Measurements from ENCODE around the gene CPB1.
"Not testable (repeated sequence)": the region's sequence is repeated elsewhere in the genome, so short reads cannot be mapped to it uniquely, and the experiment has no call there.

Gene CPB1

DNA sequence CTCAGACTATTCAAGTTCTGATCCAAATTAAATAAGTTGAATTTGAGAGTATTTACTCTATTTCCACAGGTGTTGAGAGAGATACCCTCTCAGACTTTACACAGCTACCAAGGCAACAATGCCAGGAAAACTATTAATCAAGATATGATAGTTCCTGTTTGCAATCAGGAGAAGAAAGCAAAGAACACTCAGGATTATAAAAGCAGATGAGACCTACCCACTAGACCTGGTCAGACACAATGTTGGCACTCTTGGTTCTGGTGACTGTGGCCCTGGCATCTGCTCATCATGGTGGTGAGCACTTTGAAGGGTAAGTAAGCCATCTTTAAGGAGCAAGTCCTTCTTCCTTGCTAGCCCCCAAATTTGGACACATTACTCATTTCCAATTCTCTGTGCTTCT, at the start of gene CPB1:
Gene CPB1, plus strand, starts transcription at position 227 of the 400 bp plus-strand sequence. Its CDS starts 13 bp downstream, at position 240.
- no peak for DNase-seq (ENCODE audit: low read depth in 2 of 2)

DNA sequence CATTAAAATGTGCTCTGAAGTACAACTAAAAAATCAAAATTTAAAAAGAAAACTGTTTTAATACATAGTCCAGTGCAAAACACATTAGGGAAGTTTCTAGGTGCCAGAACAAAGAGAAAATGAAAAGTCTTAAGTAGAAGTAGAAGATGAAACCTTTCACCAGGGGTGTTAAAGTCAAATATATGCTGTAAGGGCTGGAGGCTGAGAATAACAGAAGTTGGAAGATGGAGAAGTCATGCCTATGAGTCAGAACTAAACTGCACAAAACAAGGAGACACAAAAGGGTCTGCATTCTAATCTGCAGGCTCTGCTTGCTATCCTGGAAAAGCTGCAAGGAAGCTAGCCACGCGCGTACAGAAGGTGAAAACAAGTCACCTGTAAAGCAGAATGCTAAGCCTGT, 48.7 kb upstream of the CPB1 start:
- DNase-seq (ENCODE audit: low read depth in 2 of 2), result no peak

DNA sequence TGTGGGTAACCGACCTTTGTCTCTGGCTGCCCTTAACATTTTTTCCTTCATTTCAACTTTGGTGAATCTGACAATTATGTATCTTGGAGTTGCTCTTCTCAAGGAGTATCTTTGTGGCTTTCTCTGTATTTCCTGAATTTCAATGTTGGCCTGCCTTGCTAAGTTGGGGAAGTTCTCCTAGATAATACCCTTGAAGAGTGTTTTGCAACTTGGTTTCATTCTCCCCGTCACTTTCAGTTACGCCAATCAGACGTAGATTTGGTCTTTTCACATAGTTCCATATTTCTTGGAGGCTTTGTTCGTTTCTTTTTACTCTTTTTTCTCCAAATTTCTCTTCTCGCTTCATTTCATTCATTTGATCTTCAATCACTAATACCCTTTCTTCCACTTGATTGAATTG, 42.6 kb upstream of the CPB1 start:
- DNase-seq (ENCODE audit: low read depth in 2 of 2), result not testable (repeated sequence)

DNA sequence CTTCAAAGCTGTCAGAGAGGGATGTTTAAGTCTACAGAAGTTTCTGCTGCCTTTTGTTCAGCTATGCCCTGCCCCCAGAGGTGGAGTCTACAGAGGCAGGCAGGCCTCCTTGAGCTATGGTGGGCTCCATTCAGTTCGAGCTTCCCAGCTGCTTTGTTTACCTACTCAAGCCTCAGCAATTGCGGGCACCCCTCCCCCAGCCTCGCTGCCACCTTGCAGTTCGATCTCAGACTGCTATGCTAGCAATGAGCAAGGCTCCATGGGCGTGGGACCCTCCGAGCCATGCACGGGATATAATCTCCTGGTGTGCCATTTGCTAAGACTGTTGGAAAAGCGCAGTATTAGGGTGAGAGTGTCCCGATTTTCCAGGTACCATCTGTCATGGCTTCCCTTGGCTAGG, 41.5 kb upstream of the CPB1 start:
- DNase-seq (ENCODE audit: low read depth in 2 of 2), result not testable (repeated sequence)

DNA sequence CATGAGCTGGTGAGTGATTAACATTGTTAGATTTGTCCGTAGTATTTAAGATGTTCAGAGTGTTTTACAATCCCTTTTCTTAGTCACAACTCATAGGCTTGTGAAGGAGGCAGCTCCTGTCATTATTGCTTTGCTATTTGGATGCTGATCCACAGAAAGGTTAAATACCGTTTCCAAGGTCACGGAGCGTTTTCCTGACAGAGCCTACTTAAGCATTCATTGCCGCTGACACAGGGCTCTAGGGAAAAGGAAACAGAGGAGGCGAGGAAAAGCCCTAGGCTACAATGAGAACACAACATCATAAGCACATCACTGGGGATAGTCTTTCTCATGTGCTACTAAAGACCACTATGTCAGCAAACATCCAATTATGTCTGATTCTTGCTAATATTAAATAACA, 38.5 kb upstream of the CPB1 start:
- no peak for DNase-seq (ENCODE audit: low read depth in 2 of 2)

DNA sequence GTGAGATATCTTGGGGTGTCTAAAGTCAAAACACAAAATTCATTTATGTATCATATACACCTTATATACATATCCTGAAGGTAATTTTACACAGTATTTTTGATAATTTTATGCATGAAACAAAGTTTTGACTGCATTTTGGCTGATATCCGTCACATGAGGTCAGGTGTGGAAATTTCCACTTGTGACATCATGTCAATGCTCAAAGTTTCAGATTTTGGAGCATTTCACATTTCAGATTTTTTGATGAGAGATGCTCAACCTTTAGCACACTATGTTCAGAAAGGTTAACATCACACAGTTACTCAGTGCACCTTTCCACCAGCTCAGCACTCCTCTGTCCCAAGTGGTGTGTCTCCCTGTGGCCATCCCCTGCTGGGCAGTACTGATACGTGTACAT, 37.7 kb upstream of the CPB1 start:
- no peak for DNase-seq (ENCODE audit: low read depth in 2 of 2)

DNA sequence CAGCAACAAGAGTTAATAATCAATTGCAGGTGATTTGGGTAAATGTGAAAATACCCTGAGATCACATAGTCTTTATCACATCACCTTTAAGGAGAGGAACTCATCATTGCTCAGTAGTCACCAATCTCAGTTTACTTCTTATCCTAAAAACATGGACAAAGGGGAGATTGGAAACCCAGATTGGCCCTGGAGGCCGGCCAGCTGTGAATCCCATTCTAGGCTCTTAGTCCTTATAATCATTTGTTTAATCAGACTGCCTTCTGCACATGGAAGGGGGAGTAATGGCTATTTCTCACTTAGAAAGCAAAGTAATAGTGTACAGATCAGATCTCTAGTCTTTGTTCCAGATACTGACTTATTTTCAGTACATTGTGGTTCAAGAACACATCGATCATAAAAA, 37.2 kb upstream of the CPB1 start:
- no peak for DNase-seq (ENCODE audit: low read depth in 2 of 2)

DNA sequence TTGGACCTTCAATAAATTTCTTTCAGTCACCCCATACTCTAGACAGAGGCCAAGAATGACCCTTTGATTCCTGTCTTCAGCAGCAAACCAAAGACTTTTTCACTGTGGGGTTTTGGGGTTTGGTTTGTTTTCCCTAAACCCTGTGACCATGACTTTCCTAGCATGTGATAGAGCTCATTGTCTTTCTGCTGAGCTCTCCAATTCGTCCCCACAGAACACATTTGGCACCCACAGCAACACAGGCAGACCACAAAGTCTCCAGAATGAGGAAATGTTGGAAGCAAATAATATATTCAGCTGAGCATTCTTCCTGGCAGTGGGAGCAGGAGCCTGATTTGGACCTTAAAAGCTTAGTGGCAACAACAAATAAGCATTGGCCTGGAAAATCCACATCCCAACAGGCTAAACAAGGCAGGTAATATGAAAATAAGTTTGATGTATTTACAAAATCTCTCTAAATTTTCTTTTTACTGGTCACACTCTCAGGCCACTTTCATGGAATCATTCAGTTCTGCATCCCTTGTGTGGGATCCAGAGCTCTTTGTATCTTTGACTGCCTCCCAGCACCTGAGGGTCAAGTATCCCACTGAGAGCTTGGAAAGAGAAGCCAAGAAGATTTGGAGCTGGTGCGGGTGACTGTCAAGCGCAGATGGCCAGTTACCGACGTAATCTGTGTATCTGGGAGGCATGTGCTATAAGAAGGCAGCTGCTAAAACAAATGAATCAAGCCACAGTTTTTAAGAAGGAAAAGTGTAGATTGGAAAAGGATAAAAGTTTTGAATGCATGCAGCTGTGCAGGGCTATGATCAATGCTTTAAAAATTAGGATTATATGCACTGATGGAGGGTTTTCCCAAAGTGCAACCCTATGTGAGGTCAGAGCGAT, 36.5 kb upstream of the CPB1 start:
- no peak for DNase-seq (ENCODE audit: low read depth in 2 of 2)

DNA sequence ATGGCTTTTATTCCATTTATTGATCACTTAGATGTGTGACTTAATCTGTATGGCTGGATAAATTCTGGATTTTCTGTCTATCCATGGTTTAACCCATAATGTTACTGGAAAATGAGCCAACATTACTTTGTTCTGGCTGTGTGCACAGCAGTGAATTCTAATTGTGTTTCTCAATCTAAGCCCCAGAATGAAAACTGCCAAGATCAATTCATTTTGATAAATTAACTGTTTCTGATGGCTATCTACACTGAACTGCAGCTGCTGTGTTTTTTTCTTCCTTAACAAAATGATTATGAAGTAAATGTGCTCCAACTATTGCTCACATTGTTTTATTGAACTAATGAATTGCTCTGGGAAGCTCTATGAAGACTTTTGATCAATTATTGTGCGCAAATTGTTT, 35.7 kb upstream of the CPB1 start:
- no peak for DNase-seq (ENCODE audit: low read depth in 2 of 2)

DNA sequence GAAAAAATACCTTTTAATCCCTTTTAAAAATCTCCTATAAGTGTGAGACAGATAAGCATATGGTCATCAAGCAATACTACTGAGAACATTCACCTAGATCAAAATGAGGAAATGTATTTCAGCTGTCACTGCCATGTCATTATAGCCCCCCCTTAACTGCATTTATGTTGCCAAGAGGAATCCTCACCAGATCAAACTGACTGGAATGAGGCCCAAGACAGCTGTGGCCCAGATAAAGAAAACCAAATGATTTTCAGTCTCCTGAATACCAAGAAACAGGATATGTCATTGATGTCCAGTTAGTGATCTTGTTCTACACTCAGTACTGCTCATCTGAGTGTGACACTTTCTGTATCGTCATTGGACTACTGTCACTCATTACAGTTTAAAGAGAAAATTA, 35.1 kb upstream of the CPB1 start:
- no peak for DNase-seq (ENCODE audit: low read depth in 2 of 2)

DNA sequence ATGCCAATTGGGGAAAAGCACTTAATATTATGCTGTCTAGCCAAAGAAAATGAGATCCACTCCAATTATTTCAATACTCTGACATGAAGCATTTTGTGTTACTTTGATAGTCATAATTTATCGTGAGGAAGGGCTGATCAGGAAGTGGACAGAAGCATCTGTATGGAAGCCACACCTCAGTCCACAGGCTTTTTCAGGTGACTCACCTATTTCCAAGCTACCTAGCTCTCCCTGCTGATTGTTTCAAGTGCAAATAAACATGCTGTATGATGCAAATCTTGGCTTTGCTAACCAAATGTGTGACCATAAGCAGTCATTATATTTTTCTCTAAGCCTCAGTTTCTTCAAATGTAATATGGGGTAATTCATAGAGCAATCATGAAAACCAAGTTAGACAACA, 30.8 kb upstream of the CPB1 start:
- DNase-seq (ENCODE audit: low read depth in 2 of 2), result no peak

DNA sequence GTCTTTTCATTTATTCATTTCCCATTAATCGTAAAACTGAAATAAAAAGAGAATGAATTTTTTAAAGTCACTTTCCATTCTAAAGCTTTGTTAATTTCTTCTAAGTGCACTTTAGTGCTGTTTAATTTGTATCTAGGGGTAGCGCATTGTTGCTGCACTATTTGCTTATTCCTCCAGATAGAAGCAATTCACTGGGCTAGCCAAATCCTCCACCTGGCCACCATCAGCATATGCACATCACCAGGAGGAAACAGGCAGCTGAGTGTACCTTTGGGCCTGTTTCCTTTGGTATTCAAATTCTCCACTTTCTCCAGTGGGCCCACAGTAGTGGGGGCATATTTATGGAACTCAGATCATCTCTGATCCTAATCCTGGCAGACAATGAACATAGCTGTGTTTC, 29.8 kb upstream of the CPB1 start:
- no peak for DNase-seq (ENCODE audit: low read depth in 2 of 2)

DNA sequence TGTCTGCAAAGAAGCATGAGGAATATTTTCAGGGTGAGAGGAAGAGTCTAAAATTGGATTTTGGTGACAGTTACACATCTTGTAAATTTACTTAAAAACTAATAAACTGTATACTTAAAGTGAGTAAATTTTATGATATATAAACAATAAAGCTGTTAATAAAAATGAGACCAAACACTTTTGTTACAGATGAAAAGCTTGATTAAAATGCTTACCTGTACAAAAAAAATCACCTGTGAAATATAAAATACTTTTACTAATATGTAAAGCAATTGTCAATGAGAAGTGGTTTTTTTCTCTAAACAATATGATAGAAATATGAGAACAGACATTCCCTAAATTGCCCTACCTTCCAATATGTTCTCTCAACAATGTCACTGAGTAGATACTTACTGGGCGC, 27.2 kb upstream of the CPB1 start:
- no peak for DNase-seq (ENCODE audit: low read depth in 2 of 2)

DNA sequence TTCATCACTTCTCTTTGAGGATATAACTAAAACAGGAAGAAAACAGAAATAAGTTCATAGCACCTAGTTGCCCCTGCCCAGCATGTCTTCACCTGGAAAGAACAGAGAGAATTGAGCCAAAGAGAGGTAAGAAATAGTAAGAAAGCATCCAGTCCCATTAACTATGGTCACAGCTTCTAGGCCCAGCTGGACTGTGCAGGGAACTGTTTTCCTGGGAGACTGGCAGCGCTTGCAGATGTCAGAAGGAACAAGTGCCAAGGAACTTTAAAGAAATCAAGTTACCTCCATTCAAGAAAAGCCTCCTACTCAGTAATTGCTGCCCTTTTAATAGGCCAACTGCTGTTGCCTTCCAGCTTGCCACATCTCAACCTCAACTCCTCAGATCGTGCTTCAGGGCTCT, 17.8 kb upstream of the CPB1 start:
- no peak for DNase-seq (ENCODE audit: low read depth in 2 of 2)

DNA sequence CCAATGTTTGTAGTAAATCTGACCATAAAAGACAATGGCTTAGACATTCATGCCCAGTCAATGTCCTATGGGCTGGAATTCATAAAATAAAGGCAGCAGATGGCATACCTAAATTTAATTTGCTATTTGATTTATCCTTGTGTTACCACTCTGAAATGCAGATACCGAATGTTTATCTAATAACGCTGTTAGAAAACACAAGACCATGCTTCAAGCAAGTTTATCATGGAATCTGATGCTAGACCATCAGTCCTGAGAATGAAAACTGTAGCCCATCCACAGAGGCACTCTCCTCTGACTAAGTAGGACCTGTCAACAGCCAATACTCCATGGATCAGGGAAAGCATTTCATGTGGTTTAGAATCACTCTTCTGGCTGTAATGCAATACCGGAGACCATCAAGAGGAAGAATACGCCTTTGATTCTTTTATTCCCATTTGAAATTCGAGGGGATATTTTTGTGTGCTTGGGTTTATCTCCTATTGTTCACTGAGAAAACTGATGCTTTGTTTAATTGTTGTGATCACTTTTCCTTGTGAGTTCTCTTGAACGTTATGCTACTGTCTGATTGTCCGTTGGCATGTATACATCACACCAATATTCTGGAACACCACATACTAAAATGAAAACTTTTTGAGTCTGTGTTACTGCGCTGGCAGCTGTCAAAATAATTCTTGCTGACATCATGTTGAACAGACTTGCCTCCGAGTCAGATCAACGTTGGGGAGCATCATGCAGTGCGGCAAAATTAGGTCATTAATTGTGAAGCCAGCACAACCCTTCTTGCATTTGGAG, 12.1 kb upstream of the CPB1 start:
- DNase-seq (ENCODE audit: low read depth in 2 of 2), result no peak

DNA sequence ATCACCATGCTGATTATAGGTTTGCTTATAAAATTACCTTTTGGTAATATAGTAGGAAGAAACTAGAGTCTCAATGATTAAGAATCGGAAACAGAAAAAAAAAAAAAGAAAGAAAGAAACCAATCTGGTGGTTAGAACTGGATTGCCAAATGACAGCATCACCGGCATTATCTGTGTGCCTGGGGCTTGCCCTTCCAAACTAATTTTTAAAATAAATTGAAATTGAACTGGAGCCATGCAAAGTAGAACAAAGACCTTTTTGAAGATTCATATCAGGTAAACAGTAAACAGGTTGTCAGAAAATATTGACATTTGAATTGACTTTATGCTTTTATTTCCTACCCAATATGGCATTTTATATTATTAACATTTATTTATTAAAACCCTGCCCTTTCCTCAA, 11.2 kb upstream of the CPB1 start:
- no peak for DNase-seq (ENCODE audit: low read depth in 2 of 2)

DNA sequence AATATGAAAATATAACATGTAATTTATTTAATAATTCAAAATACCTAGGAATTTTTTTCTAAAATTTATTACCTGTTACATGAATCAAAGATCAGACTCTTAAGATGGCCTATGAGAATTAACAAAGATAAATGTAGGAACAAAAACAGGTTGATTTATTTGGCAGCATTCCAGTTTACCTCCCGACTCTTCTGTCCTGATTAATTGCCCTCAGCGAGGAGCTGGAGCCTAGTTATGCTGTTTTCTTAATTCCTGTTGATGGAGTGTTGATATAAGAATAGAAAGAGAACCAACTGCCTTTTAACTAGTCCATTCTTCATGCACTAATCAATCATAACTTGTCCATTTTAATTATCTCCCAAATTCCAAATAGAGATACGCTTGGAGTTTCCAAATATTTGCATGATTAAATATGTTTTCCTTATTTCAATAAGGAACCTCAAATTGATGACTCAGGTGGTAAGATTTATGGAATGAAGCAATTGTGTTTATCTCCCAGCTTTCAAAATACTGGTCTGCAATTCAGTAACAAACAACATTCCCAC, 10.6 kb upstream of the CPB1 start:
- no peak for DNase-seq (ENCODE audit: low read depth in 2 of 2)

DNA sequence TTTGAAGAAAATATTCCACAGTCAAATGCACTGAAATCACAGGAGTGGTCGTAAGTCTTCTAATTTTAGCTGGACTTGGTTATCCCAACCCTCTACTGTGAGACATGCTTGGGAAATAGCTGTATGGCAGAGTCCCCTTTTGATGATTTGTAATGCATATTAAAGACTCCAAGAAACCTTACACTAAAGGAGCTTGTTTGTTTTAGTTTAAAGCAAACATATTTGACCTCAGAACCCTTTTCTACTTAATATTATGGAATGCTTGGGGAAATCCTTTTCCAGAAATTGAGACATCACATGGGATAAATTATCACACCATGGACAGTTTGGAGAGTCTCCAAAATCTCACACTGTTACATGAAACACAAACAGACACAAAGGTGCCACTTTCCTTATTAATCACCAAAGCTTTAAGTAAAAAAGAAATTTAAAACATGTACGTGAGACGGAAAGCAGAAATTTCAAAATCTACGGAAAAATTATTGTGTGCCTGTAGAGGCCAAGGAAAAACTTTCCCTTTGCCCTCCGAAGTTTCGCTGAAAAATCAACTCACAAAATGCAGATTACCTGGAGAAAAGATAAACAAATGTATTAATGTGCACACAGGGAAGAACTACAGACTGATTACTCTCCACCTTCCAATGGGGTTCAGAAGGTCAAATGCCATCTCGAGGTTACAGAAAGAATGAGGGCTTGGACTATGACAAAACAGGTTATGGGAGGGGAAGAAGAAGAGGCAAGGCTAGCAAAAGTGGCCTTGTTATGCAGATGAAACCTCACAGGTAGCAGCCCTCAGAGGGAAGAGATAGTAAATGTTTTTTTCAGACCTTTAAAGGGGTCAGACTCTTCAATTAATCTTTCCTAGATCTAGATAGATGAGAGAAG, 7.0 kb upstream of the CPB1 start:
- no peak for DNase-seq (ENCODE audit: low read depth in 2 of 2)

DNA sequence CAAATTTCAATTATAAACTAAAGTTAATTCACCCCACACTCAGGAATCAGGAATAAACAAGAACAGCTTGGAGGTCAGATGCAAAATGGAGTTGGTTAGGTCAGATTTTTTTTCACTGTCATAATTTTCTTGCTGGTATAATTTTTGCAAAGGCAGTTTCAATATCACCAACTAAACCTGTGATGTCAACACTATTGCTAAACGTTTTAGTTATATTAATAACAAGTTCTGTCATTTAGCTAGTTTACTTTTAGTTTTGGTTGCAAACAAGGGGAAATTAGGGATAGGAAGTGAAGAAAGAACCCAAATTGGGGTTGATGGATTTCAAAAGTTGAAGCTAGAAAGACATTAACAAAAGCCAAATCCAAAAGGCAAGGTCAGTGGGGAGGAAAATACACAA, 4.6 kb upstream of the CPB1 start:
- no peak for DNase-seq (ENCODE audit: low read depth in 2 of 2)

DNA sequence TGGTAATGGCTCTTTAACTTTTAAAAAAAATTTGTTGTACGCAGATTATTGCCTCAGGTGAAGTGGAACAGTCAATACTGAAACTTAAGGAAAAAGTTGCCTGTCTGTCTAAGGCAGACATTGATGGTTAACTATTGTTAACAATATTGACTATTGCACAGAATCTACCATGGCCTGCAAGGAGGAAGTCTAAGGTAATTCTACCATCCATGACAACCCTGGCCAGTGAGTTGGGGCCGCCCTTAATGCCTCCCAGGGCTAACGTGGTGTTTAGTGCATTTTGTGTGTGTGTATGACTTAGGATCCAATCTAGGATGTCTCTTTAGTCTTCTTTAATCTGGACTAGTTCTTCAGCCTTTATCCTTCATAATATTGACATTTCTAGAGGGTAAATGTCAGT, 2.1 kb upstream of the CPB1 start:
- no peak for DNase-seq (ENCODE audit: low read depth in 2 of 2)

DNA sequence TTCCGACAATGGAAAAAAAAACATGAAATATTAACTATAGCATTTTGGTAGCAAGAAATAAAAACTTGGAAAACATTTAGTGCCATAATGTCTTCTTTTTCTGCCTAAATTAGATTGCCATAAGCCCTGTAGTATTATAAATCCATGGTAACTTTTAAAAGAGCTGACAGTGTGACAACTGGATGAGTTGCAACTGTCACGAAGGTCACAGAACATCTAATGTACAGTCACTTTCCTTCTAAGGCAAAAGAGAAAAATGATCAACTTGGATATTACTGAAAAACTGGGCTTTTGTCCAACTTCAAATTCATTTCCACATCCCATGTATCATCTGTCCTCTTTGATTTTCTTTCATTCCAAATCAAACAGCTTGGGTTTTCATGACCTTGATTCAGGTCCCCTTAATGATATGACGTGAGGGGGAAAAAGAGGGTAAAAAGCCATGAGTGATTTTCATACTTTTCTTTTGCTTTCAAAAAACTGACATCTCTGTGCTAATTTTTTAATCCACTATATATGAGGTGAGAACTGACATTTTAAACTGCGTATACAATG, 602 bp downstream of the CPB1 start:
- DNase-seq (ENCODE audit: low read depth in 2 of 2), result no peak

DNA sequence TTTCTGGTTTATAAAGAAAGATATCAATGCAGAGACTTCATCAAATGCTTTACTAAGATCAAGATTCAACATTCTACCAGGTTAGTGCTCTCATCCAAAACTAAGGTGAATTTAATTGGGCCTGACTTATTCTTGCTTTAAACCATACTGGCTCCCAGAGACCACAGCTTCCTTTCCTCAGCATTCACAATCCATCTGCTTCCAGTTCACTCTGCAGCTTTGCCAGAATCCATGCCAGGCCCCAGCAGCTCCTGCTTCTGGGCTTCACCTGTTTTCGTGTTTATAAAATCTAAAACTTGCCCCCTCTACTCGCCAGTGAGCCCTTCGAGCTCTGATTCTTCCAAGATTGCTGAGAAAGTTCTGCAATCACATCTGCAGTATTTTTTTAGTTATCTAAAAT, 2.3 kb downstream of the CPB1 start:
- DNase-seq (ENCODE audit: low read depth in 2 of 2), result no peak

All from stimulated activated CD4-positive, alpha-beta T cell treated with anti-CD3 and anti-CD28 coated beads, Interleukin-4, amount 100 ng/mL, for 48 hours (primary cell).